ENCODE results near the gene RPLP2.

RPLP2 gene

GRCh38 chr11:849951-850774 is 40.4 kb downstream of the RPLP2 start:
- H3K36me3 ChIP-seq (replicated peaks): no peaks in the 10 kb centered on the region
- DNase-seq: no peak
- H3K4me3 ChIP-seq (ENCODE audit: low read depth, low read length): peak overlapping the region; percentile 26
- no peaks in the 10 kb centered on the region for H3K27me3 ChIP-seq (replicated peaks)
- TF ChIP-seq CTCF (IDR thresholded peaks at IDR 0.05; ENCODE audit: low read depth, low read length, missing control alignments): no peak
- in situ Hi-C loops (cut with HindIII; ENCODE audit: low pct_ligation_motif_present, low sequenced_read_pairs): no loop called here
- no peak overlapping the region for H3K27ac ChIP-seq

- DNase-seq: no peak
- Histone ChIP-seq H3K4me3 (ENCODE audit: low read depth, low read length) (no peak overlapping the region), H3K27me3 (replicated peaks) (no peaks in the 10 kb centered on the region), H3K27ac (no peak overlapping the region), H3K36me3 (replicated peaks) (no peaks in the 10 kb centered on the region)
- peak; percentile 23 for TF ChIP-seq CTCF (IDR thresholded peaks at IDR 0.05; ENCODE audit: low read depth, low read length, missing control alignments)
- in situ Hi-C loops (cut with HindIII; ENCODE audit: low pct_ligation_motif_present, low sequenced_read_pairs): no loop called here
Observed at GRCh38 chr11:850775-851763, 41.3 kb downstream of the RPLP2 start.

GRCh38 chr11:852762-853161 is 43.0 kb downstream of the RPLP2 start:
- no peak for TF ChIP-seq CTCF (IDR thresholded peaks at IDR 0.05; ENCODE audit: low read depth, low read length, missing control alignments)
- Histone ChIP-seq H3K27me3 (replicated peaks) (no peaks in the 10 kb centered on the region), H3K36me3 (replicated peaks) (no peaks in the 10 kb centered on the region), H3K4me3 (ENCODE audit: low read depth, low read length) (no peak overlapping the region), H3K27ac (no peak overlapping the region)
- DNase-seq: no peak
- in situ Hi-C loops (cut with HindIII; ENCODE audit: low pct_ligation_motif_present, low sequenced_read_pairs): no loop called here

GRCh38 chr11:853682-854448 is 44.1 kb downstream of the RPLP2 start:
- Histone ChIP-seq H3K36me3 (replicated peaks) (no peaks in the 10 kb centered on the region), H3K27ac (no peak overlapping the region), H3K27me3 (replicated peaks) (no peaks in the 10 kb centered on the region), H3K4me3 (ENCODE audit: low read depth, low read length) (no peak overlapping the region)
- TF ChIP-seq CTCF (IDR thresholded peaks at IDR 0.05; ENCODE audit: low read depth, low read length, missing control alignments): no peak
- no peak for DNase-seq
- in situ Hi-C loops (cut with HindIII; ENCODE audit: low pct_ligation_motif_present, low sequenced_read_pairs): no loop called here

GRCh38 chr11:854601-855329 is 45.0 kb downstream of the RPLP2 start:
- in situ Hi-C loops (cut with HindIII; ENCODE audit: low pct_ligation_motif_present, low sequenced_read_pairs): no loop called here
- no peak overlapping the region for H3K4me3 ChIP-seq (ENCODE audit: low read depth, low read length)
- TF ChIP-seq CTCF (IDR thresholded peaks at IDR 0.05; ENCODE audit: low read depth, low read length, missing control alignments): no peak
- no peak for DNase-seq
- no peaks in the 10 kb centered on the region for H3K36me3 ChIP-seq (replicated peaks)
- H3K27me3 ChIP-seq (replicated peaks): no peaks in the 10 kb centered on the region
- no peak overlapping the region for H3K27ac ChIP-seq
